HCT116 (cell line): ENCODE results near the gene CLCA2. TPM values are rescaled to one million over a fixed set of nuclear protein-coding genes. Genes with fewer than 3 reads are reported as not detected.

Experiments used
- ATAC-seq: fragments of 200-7000 bp; cut with Tn5 transposase; 2 replicates; pipeline ENCODE4 v1.9.1; 2020; ENCODE audit warnings: mild to moderate bottlenecking, moderate library complexity
- BruUV-seq: library from RNA; stranded (reverse); fragments of 400-500 nt; replicated peaks from 2 replicates; lab custom pipeline; 2021; lab: Mats Ljungman, UMichigan
- CTCF ChIA-PET: fragments of 300-600 bp; sonication (Branson Sonifier 250); formaldehyde crosslinking; loops from one replicate; lab custom pipeline; 2021; ENCODE audit warnings: antibody characterized with exemption; lab: Charles Lee
- POLR2A ChIA-PET: fragments of 300-600, 350-600 bp; sonication (Branson Sonifier 250); formaldehyde crosslinking; loops from one replicate; lab custom pipeline; 2021; ENCODE audit warnings: antibody characterized with exemption; lab: Charles Lee
- RAD21 ChIA-PET, 2 experiments: fragments of 300-600 bp; sonication (Branson Sonifier 250); formaldehyde crosslinking; loops; one replicate each; lab custom pipeline; 2023; ENCODE audit warnings: low total read pairs in 2 of 2; ENCODE audit not compliant: uncharacterized antibody in 2 of 2, unreplicated experiment in 2 of 2, low non-redundant PET in 1 of 2; lab: Charles Lee
- DNase-seq: peaks from one replicate; pipeline ENCODE4 v3.0.0-alpha.2; 2010; ENCODE audit warnings: low read depth, low spot score
- H2AFZ ChIP-seq: fragments of 200-600 bp; shearing (Covaris generic), sonication (generic); 2 replicates; pipeline ENCODE4 v1.6.1; 2017; ENCODE audit warnings: low read depth, mixed run types, mixed read lengths, antibody characterized with exemption, low read length; ENCODE audit not compliant: poor library complexity, severe bottlenecking
- H3K27ac ChIP-seq: 2 replicates; pipeline ENCODE4 v1.5.1; 2012; ENCODE audit warnings: low read depth, low read length
- H3K27me3 ChIP-seq: fragments of 200-600 bp; sonication (generic); 2 replicates; pipeline ENCODE4 v1.6.1; 2016; ENCODE audit warnings: mixed run types, low read length, mixed read lengths; ENCODE audit not compliant: insufficient read depth
- H3K36me3 ChIP-seq, 2 experiments: fragments of 200-500 bp in 1 of 2; fragments of 200-600 bp in 1 of 2; sonication (Bioruptor generic) in 1 of 2; sonication (generic) in 1 of 2; 2 replicates each; pipeline versions ENCODE4 v1.5.1 to v1.6.1; 2014 to 2016; ENCODE audit warnings: low read length in 2 of 2, inconsistent platforms in 1 of 2, mixed read lengths in 1 of 2, mixed run types in 1 of 2; ENCODE audit not compliant: insufficient read depth in 2 of 2, control insufficient read depth in 1 of 2
- H3K4me1 ChIP-seq, 2 experiments: fragments of 200-600 bp in 1 of 2; sonication (generic) in 1 of 2; 2 replicates each; pipeline versions ENCODE4 v1.5.1 to v1.6.1; 2012 to 2017; ENCODE audit warnings: low read length in 2 of 2, inconsistent platforms in 1 of 2, mild to moderate bottlenecking in 1 of 2, mixed read lengths in 1 of 2, mixed run types in 1 of 2, moderate library complexity in 1 of 2; ENCODE audit not compliant: insufficient read depth in 2 of 2, control insufficient read depth in 1 of 2
- H3K4me2 ChIP-seq: fragments of 200-600 bp; sonication (generic); 2 replicates; pipeline ENCODE4 v1.6.1; 2017; ENCODE audit warnings: mixed run types, low read length, mixed read lengths
- H3K4me3 ChIP-seq, 2 experiments: fragments of 200-600 bp in 1 of 2; sonication (generic) in 1 of 2; replicated peaks in 1 of 2; 2 replicates each; pipeline ENCODE4 v1.5.1; 2011 to 2016; ENCODE audit warnings: low read length in 2 of 2, control low read depth in 1 of 2, low read depth in 1 of 2, mild to moderate bottlenecking in 1 of 2, mixed read lengths in 1 of 2, mixed run types in 1 of 2
- H3K79me2 ChIP-seq: fragments of 200-600 bp; sonication (generic); 2 replicates; pipeline ENCODE4 v1.6.1; 2017; ENCODE audit warnings: mild to moderate bottlenecking, mixed run types, low read length, moderate library complexity, mixed read lengths; ENCODE audit not compliant: insufficient read depth
- H3K9ac ChIP-seq: fragments of 200-600 bp; sonication (generic); 2 replicates; pipeline ENCODE4 v1.6.1; 2016; ENCODE audit warnings: low read length, mixed read lengths
- H3K9me2 ChIP-seq: fragments of 200-600 bp; sonication (generic), shearing (Covaris generic); 2 replicates; pipeline ENCODE4 v1.6.1; 2017; ENCODE audit warnings: mixed run types, mild to moderate bottlenecking, moderate library complexity; ENCODE audit not compliant: insufficient read depth
- H3K9me3 ChIP-seq, 2 experiments: fragments of 200-500 bp in 1 of 2; fragments of 200-600 bp in 1 of 2; sonication (Bioruptor generic) in 1 of 2; sonication (generic) in 1 of 2; 2 replicates each; pipeline ENCODE4 v1.6.1; 2014 to 2017; ENCODE audit warnings: low read length in 2 of 2, mixed read lengths in 2 of 2, inconsistent platforms in 1 of 2, low read depth in 1 of 2, mild to moderate bottlenecking in 1 of 2, mixed run types in 1 of 2, moderate library complexity in 1 of 2; ENCODE audit not compliant: control insufficient read depth in 1 of 2, insufficient read depth in 1 of 2
- H4K20me1 ChIP-seq: fragments of 200-600 bp; sonication (generic), shearing (Covaris generic); 2 replicates; pipeline ENCODE4 v1.6.1; 2017; ENCODE audit warnings: mixed run types, mild to moderate bottlenecking, moderate library complexity; ENCODE audit not compliant: insufficient read depth
- ATF3 ChIP-seq: IDR thresholded peaks from 2 replicates; pipeline ENCODE4 v1.6.1; 2012
- CBX3 ChIP-seq: IDR thresholded peaks from 2 replicates; pipeline ENCODE4 v1.6.1; 2012; ENCODE audit warnings: low read depth
- CEBPB ChIP-seq: IDR thresholded peaks from 2 replicates; pipeline ENCODE4 v1.6.1; 2012; ENCODE audit warnings: low read depth
- CTCF ChIP-seq, 3 experiments: fragments of 200-600 bp in 1 of 3; sonication (generic) in 1 of 3; IDR thresholded peaks in 2 of 3; conservative IDR thresholded peaks in 1 of 3; 2 replicates each; pipeline ENCODE4 v1.5.1; 2012 to 2017; ENCODE audit warnings: low read depth in 2 of 3, low read length in 2 of 3, antibody characterized with exemption in 1 of 3, borderline replicate concordance in 1 of 3, control low read depth in 1 of 3, mild to moderate bottlenecking in 1 of 3, mixed read lengths in 1 of 3, mixed run types in 1 of 3, moderate library complexity in 1 of 3; ENCODE audit not compliant: insufficient read depth in 1 of 3
- ELF1 ChIP-seq: IDR thresholded peaks from 2 replicates; pipeline ENCODE4 v1.6.1; 2012; ENCODE audit warnings: low read depth, borderline replicate concordance
- EZH2 ChIP-seq: fragments of 200-600 bp; sonication (generic); IDR thresholded peaks from 2 replicates; pipeline ENCODE4 v1.6.1; 2017; ENCODE audit warnings: antibody characterized with exemption, mixed run types
- FOSL1 ChIP-seq: IDR thresholded peaks from 2 replicates; pipeline ENCODE4 v1.6.1; 2012; ENCODE audit warnings: low read depth
- JUND ChIP-seq: IDR thresholded peaks from 2 replicates; pipeline ENCODE4 v1.6.1; 2012
- MAX ChIP-seq: IDR thresholded peaks from 2 replicates; pipeline ENCODE4 v1.6.1; 2012
- POLR2A ChIP-seq: IDR thresholded peaks from 2 replicates; pipeline ENCODE4 v1.7.0; 2011; ENCODE audit warnings: borderline replicate concordance; ENCODE audit not compliant: insufficient read depth, insufficient read length; ENCODE audit errors: extremely low read depth
- POLR2AphosphoS5 ChIP-seq: IDR thresholded peaks from 2 replicates; pipeline ENCODE4 v1.6.1; 2011; ENCODE audit warnings: mild to moderate bottlenecking, low read depth, low read length, moderate library complexity
- RAD21 ChIP-seq: IDR thresholded peaks from 2 replicates; pipeline ENCODE4 v1.6.1; 2012; ENCODE audit warnings: low read depth, mild to moderate bottlenecking
- SP1 ChIP-seq: IDR thresholded peaks from 2 replicates; pipeline ENCODE4 v1.6.1; 2012; ENCODE audit warnings: low read depth
- SRF ChIP-seq: IDR thresholded peaks from 2 replicates; pipeline ENCODE4 v1.6.1; 2012; ENCODE audit warnings: low read depth
- TCF7L2 ChIP-seq: IDR thresholded peaks from 2 replicates; pipeline ENCODE4 v1.7.0; 2011; ENCODE audit warnings: borderline replicate concordance, inconsistent platforms; ENCODE audit not compliant: insufficient read depth, insufficient read length; ENCODE audit errors: extremely low read depth
- YY1 ChIP-seq: IDR thresholded peaks from 2 replicates; pipeline ENCODE4 v1.6.1; 2011; ENCODE audit warnings: low read length, low read depth, moderate library complexity, mild to moderate bottlenecking; ENCODE audit not compliant: insufficient replicate concordance; ENCODE audit errors: extremely low read depth
- ZBTB33 ChIP-seq: IDR thresholded peaks from 2 replicates; pipeline ENCODE4 v1.6.1; 2011; ENCODE audit warnings: mild to moderate bottlenecking, low read length, moderate library complexity; ENCODE audit not compliant: insufficient replicate concordance; ENCODE audit errors: extremely low read depth
- ZNF274 ChIP-seq: fragments of 200-500 bp; sonication (Bioruptor generic); IDR thresholded peaks from 2 replicates; pipeline ENCODE4 v1.6.1; 2014; ENCODE audit warnings: mild to moderate bottlenecking, low read depth, low read length, inconsistent platforms
- intact Hi-C: fragments of 100-400 bp; cut with micrococcal nuclease; formaldehyde crosslinking; loops from 2 replicates; pipeline ENCODE4 v1.10.0; 2022
- total RNA-seq: library from RNA; stranded (reverse); gene quantifications from one replicate; pipeline ENCODE4 v1.2.1, GENCODE V29; 2021; ENCODE audit not compliant: unreplicated experiment

The CLCA2 gene
- total RNA-seq, 1 experiment from 2014 or later: not detected

GRCh38 chr1:86461482-86461881 lies 37.5 kb downstream of the CLCA2 start:
- RAD21 ChIA-PET: no interaction called here
- no peak overlapping the region for H3K27ac ChIP-seq
- H3K4me3 ChIP-seq: no peak overlapping the region
- no peaks in the 10 kb centered on the region for H3K79me2 ChIP-seq
- intact Hi-C loops: no loop called here
- POLR2A ChIA-PET: no interaction called here
- BruUV-seq: no TSS peak
- CTCF ChIA-PET: no interaction called here
- H3K36me3 ChIP-seq: no peaks in the 10 kb centered on the region
- no peak overlapping the region for H3K4me2 ChIP-seq
- no peaks in the 10 kb centered on the region for H3K9me3 ChIP-seq
- H3K27me3 ChIP-seq: no peaks in the 10 kb centered on the region
- DNase-seq (no peak), ATAC-seq (no peak)
- H3K9ac ChIP-seq: no peak overlapping the region
- no peak overlapping the region for H2AFZ ChIP-seq
- no peaks in the 10 kb centered on the region for H3K4me1 ChIP-seq
- TF ChIP-seq ZNF274 (no peak), YY1 (no peak), FOSL1 (no peak), SP1 (no peak), CBX3 (no peak), CTCF (IDR thresholded peaks at IDR 0.05 in 2 of 3, conservative IDR thresholded peaks at IDR 0.05 in 1 of 3; ENCODE audit: borderline replicate concordance in 1 of 3, insufficient read depth in 1 of 3, low read depth in 2 of 3, low read length in 2 of 3) (no peak), MAX (no peak), POLR2AphosphoS5 (no peak), POLR2A (no peak), RAD21 (no peak), ATF3 (no peak), TCF7L2 (no peak), SRF (no peak), EZH2 (no peak), CEBPB (no peak), JUND (no peak), ELF1 (no peak), ZBTB33 (no peak)
- TF ChIP-seq, all 23 proteins: peak for 0
- Histone ChIP-seq H4K20me1 (no peaks in the 10 kb centered on the region), H3K9me2 (no peaks in the 10 kb centered on the region)
